GM21786 (cell line): ENCODE results near the gene LIMCH1.

Experiments
- ATAC-seq: cut with Tn5 transposase; IDR thresholded peaks from one replicate; pipeline ENCODE4 v1.9.1; 2021; ENCODE audit not compliant: unreplicated experiment

The LIMCH1 gene

DNA sequence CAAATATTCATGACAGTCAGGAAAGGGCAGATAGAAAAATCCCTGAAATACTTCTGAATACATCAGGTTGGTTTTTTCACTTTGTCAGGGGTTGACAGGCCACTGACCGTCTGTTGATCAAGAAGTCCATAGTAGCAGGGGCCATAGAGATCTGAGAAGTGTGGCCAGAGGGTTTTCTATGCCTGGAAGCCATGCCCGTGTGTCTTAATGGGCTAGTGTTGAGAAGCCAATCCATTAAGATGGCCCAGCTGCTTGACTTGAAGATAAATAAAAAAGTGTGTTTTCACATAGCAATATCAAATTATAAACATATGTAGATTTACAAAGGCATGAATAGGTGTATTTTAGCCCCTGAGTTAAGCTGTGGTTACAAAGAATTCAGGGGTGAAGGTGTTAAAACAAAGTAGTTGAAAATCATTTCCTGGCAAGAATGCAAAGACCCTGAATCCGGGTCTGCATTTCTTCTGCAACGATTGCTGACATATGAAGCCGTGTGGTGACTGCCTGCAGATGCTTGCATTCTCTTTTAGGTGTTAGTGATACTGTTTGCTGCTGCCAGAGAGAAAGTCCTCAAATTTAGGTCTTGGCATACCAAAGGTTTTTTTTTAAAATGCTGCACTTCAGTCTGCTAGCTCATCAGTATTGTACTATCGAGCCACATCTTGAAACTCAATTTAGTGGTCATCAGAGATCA is 9.3 kb upstream of the LIMCH1 start:
- ATAC-seq: no peak

DNA sequence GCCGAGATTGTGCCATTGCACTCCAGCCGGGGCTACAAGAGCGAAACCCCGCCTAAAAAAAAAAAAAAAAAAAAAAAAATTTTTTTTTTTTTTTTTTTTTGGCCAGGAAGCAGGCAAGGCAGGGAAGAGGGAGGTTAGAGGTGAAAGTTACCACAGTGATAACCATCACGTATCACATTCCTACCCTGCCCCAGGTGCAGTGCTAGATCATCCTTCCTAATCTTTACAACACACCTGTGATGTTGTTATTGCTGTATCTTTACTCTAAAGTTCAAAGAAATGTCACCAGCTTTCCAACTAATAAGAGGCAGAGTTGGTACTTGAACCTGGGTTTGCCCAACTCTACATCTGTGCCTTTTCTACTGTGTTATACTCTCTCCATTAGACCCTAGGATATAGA is 7.2 kb upstream of the LIMCH1 start:
- ATAC-seq: no peak

DNA sequence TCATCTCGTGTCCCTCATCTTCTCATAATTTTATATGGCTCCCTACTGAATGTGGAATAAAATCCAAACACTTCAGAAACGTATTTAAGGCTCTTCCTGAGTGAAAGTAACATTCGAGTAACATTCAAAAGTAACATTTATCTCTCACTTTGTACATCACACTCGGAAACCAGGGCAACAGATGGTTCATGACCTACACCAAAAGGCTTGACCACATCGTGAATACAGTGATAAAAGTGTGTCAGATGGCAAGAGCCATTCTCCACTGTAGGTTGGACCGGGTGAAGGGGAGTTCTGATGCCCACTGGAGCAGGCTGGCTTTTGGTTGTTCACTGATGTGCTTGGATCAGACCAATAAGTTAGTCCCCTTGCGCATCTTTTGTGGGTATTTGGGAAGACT is 5.6 kb upstream of the LIMCH1 start:
- ATAC-seq: no peak

DNA sequence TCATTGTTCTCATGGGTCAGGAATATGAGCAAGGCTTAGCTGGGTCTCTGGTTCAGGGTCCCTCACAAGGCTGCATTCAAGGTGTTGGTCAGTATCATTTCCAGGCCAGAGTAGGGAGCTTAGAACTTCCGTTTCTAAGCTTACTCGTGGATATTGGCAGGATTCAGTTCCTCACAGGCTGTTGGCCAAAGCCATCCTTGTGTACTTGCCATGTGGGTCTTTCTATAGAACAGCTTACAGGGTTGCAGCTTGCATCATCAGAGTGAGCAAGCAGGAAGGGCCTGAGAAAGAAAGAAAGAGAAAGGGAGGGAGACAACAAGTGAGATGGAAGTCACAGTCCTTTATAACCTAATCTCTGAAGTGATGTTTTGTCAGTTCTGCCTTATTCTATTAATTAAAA is 5.1 kb upstream of the LIMCH1 start:
- no peak for ATAC-seq

DNA sequence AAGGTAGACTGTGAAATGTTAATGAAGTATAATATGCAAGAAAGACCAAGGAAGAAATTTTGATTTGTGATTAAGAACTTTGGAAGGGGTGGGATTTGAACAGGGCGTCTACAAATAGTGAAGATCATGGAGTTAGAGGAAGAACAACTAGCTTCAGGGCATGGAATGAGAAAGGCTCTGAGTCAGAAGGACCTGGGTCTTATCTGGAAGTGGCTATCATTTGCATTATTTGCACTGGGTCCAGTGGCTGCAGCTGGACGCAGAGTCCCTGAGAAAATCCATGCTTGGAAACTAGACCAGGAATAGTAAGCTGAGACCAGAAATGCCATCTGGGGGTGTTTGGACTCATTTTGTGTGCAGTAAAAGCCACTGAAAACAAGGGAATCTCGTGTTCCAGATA is 4.3 kb upstream of the LIMCH1 start:
- ATAC-seq: no peak

DNA sequence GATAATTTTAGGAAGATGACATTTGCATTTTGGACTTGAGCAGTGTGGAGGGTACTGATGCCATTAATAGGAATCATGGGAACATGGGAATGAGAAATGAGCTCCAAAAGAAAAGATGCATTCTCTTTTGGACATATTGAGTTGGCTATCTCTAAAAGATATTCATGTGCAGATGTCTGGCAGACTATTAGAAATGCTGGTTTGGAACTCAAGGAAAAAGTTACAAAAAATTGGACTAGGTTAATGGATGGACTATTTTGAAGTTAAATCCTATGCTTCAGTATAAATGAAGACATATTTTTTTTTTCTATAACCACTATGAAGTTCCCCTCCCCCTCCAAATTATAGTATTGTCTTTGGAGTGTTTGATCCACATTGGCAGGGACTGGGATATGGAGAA is 3.6 kb upstream of the LIMCH1 start:
- ATAC-seq: no peak

DNA sequence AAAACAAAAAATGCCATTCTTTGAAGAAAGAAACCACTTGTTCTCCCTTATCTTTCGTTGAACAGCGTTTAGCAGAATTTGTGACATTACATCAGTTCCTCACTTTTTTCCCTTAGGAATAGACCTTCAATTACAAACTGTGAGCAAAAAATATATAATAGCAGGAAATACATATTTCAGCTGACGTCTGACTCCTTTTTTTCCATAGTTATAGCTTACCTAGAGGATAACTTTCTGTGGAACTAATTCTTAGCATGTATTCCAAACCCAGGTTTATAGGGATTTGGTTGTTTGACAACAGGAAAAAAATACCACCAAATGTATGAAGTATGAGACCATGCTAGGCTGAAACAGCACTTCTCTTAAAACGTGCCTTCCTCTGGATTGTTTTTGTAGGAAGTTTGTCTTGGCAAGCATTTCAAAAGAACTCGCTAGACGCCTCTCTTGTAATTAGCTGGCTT is 2.0 kb upstream of the LIMCH1 start:
- no peak for ATAC-seq

DNA sequence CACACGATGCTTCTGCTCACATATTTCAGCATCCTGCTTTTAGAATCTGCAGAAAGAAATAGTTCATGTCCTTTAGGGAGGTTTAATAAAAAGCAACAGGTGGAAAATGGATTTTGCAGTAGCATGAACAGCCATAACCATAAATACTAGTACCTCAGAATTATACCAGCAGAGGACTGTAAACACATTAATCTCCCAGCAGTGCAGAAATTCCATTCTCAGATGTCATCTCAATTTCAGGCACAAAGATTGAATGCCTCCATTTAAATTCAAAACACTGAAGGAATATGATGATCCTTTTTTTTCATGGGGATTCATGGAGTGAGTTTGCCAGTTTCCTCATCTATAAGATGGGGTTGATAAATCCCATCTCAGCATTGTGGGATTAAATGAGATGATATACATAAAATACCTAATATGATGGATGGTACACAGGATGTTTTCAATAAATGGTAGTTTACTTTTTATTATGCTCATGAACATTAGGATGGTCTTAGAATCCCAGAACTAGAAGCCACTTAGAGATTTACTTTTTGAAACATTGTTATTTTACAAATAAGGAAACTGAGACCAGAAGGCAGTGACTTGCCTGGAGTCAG is 566 bp upstream of the LIMCH1 start:
- no peak for ATAC-seq

DNA sequence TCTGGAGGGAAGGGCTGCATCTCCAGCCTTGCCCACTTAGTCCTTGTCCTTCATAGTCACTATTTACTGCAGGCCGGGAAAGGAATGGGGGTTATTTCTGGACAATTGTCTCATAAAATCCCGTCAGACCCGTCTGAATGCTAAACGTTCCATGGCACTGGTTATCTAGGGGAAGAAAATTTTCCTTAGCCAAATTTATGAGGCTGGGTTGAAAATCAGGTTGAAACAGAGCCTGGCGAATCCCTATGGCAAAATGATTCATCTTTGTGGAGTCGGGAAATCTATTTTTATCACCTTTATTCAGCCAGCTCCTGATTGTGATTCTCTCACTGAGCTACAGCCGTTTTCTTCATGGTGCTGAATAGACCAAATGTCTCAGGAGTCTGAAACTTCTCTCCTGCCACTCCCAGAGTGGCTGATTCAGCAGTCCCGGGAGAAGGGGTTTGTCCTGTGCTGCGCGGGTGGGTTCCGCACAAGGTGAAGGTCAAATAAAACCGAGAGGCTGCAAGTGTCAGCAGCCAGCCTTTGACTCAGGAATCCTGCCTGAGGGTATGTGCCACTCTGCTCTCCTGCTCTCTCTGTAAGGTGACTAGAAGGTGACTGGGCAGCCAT is 1.0 kb downstream of the LIMCH1 start:
- ATAC-seq: no peak

DNA sequence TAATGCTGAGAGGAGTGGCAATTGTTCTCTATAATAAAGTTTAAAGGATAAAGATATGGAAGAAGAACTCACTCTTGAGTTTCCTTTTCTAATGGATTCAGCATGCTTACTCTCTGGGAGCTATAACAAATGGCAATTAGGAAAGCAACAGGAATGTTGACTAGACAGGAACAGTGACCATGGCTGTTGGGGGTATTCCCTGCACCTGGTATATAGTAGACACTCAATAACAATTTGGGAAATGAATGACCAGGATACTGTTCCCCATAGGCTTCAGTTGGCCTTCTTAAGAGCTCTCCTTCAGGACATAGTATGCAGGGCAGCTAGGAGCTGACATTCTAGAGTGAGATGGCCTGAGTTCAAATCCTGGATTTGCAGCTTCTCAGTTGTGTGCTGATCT is 1.8 kb downstream of the LIMCH1 start:
- no peak for ATAC-seq

DNA sequence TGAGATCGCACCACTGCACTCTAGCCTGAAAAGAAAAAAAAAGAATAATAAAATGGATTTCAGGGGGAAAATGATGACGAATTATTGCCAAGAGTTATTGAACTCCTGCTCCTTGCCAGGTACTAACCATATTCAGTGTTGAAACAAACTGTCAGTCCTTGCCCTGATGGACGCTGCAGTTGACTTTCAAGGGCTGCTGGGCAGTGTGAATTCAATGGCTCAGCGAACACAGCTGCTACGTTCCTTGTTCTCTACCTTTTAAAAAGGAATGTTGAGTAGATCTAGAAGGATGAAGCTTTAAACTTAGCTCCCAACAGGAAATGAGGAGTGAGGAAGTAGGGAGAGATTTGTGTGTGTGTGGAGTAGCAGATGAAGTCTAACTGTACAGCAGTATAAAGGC is 2.7 kb downstream of the LIMCH1 start:
- ATAC-seq: no peak

DNA sequence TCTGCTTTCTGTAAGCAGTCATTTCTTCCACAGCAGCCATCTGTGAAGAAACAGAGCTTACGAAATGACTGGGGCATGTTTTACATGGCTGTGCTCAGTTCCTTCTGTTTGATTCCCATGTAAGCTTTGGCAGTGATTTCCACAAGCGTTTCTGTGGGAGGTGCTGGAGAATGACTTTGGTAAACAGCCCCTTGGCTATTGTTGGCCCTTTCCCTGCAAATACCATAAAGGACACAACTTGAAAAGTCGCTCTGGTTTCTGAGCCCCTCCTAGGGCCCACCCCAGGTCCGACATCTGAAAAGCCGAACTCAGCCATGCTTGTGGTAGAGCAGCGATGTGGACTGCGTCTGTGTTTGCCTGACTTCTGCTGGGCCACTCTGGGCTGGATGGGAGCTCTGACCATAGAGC is 3.7 kb downstream of the LIMCH1 start:
- ATAC-seq: no peak

DNA sequence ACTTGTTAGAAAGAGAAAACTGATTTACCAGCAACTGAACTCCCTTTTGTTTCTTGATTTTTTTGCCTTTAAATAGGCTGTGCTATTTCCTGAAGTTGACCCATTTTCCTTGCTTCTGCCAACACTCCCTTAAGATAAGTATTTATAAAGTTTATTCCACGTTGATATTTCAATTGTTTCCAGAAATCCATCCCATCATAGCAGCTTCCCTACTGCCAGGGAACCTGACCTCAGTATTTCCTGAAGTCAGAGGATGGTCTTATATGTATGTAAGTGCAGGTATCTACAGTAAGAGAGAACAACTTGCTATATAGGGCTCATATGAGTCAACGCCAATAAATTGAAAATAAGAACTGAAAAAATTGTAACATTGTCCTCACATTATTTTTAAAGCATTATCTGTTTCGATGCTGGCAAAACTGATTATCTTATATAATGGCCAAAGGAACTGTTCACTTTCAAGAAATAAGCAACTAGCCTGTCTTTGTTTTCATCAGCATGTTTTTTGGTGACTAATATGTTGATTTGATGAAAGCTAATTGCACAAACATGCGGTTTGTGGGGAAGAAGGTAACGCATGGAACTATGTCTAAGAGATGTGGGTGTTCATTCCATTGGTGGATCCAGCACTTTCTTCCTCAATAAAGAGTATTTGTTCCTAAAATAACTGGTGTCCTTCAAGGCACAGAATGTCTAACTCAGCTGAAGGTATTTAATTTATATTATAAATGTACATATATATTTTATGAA is 4.7 kb downstream of the LIMCH1 start:
- no peak for ATAC-seq

DNA sequence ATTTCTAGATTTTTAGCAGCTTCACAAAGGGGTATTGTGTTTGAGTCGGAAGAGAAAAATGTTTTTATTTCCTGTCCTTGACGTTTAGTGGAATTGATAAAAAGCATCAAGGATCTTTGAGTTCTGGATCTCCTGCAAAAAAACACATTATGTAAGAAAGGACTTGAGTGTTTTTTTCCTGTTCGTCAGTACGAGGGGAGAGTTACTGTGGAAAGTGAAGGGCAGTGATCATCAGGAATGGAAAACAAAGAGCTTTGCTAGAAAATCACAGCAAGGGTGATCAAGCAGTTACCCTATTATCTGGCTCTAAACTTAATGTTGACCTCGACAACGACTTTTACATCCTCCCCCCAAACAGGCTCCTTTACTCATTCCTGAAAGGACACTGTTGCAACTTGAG is 7.3 kb downstream of the LIMCH1 start:
- no peak for ATAC-seq

DNA sequence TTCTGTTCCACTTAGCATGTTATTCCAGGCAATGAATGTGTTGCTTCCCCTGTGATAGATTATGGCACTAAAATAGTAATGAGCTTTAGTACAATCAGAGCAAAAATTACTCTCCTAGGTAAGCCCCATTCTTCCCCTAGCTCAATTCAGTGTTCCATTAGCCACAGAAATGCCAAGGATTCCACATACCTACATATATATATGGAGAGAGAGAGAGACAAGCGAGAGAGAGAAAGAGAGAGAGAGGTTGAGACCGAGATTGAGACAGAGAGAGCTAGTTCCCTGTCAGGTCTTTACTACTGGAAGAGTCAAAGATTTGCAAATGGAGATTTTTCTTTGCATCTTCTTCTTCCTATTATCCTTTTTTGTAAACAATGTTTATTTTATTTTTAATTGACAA is 8.7 kb downstream of the LIMCH1 start:
- ATAC-seq: no peak

DNA sequence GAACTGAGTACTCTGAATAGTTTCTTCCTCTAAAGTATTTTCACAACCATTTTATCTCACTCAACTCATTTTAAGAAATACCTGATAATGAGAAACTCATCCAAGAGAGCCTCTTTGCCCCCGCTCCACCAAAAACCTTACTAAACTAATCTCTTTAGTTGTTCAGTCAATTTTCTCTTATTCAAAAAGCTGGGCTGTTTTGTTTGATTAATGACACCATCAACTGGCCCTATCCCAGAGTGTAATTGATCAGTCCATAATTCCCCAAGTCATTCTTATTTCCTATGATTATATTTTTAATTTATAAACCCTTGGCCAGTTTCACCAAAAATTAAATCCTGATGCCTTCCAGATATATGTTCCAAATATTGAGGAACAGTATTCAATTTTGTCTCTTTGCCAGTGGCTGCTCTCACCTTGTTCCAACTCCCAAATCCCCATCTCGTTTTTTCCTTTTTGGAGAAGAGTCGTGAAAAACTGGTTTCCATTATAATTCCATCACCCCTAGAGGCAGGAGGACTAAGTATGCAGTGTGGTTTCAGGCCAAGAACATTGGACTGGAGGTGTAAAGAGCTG is 10.4 kb downstream of the LIMCH1 start:
- no peak for ATAC-seq

DNA sequence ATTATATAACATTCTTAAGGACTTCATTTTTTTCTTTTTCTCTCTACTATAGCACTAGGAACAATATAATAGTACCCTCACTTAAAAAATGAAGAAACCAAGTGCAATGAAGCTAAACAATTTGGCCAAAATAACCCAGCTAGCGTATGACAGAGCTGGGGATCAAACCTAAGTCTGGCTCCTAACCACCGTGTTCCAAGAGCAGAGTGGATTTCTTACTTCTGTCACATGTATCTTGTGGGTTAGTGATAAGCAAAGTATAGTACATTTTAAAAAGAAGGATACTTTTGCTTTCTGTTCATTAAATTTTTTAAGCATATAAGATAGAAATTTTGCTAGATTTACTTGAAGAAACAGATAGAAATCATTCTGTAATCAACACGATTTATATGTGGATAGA is 11.5 kb downstream of the LIMCH1 start:
- no peak for ATAC-seq

DNA sequence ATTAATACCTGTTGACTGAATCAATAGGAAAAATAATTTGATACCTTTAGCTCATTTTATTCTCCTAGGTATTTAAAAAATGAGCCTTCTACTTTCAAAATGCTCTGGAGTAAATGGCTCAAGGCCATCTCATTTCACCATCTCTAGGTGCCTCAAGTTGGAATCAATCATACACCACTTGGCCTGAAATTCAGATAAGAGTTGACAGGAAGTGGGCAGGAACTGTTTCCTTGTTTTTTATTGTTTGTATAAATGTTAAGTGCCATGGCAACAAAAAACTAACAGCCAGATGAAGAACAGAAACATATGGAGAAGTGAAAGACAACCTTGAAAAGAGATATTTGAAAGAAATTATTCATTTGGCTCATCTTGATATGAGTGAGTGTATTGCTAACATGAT is 12.4 kb downstream of the LIMCH1 start:
- ATAC-seq: no peak

DNA sequence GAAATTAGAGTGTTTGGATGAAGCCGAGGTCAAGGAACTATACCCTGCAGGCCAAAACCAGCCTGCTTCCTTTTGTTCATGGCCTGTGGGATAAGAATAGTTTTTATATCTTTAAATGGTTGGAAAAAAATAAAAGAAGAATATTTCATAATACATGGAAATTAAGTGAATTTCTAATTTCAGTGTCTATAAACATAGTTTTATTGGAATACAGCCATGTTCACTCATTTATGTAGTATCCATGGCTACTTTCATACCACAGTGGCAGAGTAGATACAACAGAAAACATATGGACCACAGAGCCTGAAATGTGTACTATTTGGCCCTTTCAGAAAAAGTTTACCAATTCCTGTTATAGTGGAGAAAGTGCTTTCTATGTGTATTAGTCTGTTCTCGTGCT is 13.6 kb downstream of the LIMCH1 start:
- no peak for ATAC-seq

DNA sequence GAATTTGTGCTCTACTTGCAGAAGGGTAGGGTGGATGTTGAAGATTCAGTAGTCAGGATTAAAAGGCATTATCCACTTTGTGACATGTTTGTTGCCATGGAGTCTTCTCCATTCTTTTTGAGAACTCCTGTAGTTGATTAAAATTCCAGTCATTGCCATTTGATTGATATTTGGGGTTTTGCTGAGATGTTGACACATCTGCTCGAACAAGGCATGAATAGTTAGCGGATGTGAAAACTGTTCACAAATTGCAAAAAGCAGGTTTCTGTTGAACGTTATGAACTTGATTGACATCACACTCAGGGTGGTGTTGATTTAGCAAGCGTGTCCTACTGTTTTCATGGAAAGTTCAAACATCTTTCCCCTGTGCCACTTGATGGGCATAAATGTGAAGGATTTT is 16.9 kb downstream of the LIMCH1 start:
- no peak for ATAC-seq

DNA sequence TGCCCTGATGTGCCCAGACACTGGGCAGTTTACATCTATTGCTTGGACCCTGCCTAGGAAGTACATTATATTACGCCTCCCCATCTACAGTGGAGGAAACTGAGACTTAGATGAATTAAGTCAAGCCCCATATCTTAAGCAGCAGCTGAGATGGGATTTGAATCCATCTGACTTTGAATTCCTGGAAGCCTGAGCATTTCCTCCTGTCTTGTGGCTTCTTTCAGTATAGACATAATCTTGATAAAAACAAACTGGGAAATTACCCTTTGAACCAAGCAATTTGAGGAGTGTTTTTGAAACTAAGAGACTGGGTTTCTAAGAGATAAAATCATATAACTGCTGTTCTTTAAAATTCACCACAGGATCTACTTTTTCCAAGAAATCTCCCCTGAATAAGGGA is 18.6 kb downstream of the LIMCH1 start:
- no peak for ATAC-seq
